Stimulated activated naive CD8-positive, alpha-beta T cell treated with anti-CD3 and anti-CD28 coated beads, Interleukin-15, Interleukin-2, amounts not matched to agents 100 ng/mL and 50 ng/mL, for 24 hours (primary cell): ENCODE data around the gene NUP62.
"Not testable (repeated sequence)": the region's sequence is repeated elsewhere in the genome, so short reads cannot be mapped to it uniquely, and the experiment has no call there.

Source experiments
- H3K27ac Mint-ChIP-seq: one replicate; pipeline ENCODE4 v1.8.0; 2021; ENCODE audit warnings: mild to moderate bottlenecking, mixed read lengths
- H3K27me3 Mint-ChIP-seq: one replicate; pipeline ENCODE4 v1.8.0; 2021; ENCODE audit warnings: mixed read lengths
- H3K36me3 Mint-ChIP-seq: one replicate; pipeline ENCODE4 v1.8.0; 2021; ENCODE audit warnings: low read depth, mixed read lengths
- H3K4me1 Mint-ChIP-seq: one replicate; pipeline ENCODE4 v1.8.0; 2021; ENCODE audit warnings: low read depth, mixed read lengths
- H3K4me3 Mint-ChIP-seq: one replicate; pipeline ENCODE4 v1.8.0; 2021; ENCODE audit warnings: mild to moderate bottlenecking, mixed read lengths
- H3K9me3 Mint-ChIP-seq: one replicate; pipeline ENCODE4 v1.8.0; 2021; ENCODE audit warnings: mixed read lengths

NUP62 gene

GRCh38 chr19:49939721-49940481, 10.6 kb upstream of the NUP62 start:
- Mint-ChIP-seq H3K36me3 (no peaks in the 10 kb centered on the region), H3K27me3 (peaks cover 15% of the 10 kb centered on the region), H3K27ac (no peak overlapping the region), H3K4me3 (no peak overlapping the region), H3K9me3 (no peaks in the 10 kb centered on the region), H3K4me1 (peaks cover 7% of the 10 kb centered on the region)

DNA sequence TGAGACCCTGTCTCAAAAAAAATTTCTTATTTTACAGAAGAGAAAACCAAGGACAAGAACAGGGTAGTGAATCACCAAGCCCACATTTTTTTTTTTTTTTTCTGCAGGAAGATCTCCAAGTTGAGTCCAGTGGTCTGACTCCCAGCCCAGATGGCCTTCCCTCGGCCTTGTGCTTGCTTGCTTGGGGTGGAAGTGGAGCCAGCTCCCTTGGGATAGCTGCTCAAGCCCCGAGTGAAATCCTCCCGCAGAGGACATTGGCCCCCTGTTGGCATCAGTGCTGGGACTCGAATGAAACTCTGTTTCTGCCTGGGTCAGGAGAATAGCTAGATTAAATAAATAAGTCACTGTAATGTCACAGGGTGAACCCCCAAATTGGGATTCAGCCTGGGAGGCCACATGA, 9.4 kb upstream of the NUP62 start:
- peaks cover 11% of the 10 kb centered on the region for H3K27me3 Mint-ChIP-seq
- H3K27ac Mint-ChIP-seq = no peak overlapping the region
- no peaks in the 10 kb centered on the region for H3K36me3 Mint-ChIP-seq
- no peak overlapping the region for H3K4me3 Mint-ChIP-seq
- no peaks in the 10 kb centered on the region for H3K9me3 Mint-ChIP-seq
- H3K4me1 Mint-ChIP-seq = peaks cover 5% of the 10 kb centered on the region

GRCh38 chr19:49937750-49938381, 8.6 kb upstream of the NUP62 start:
- Mint-ChIP-seq H3K36me3 (peaks cover 5% of the 10 kb centered on the region), H3K4me1 (peaks cover 13% of the 10 kb centered on the region), H3K4me3 (no peak overlapping the region), H3K27ac (no peak overlapping the region), H3K27me3 (peaks cover 5% of the 10 kb centered on the region), H3K9me3 (no peaks in the 10 kb centered on the region)

DNA sequence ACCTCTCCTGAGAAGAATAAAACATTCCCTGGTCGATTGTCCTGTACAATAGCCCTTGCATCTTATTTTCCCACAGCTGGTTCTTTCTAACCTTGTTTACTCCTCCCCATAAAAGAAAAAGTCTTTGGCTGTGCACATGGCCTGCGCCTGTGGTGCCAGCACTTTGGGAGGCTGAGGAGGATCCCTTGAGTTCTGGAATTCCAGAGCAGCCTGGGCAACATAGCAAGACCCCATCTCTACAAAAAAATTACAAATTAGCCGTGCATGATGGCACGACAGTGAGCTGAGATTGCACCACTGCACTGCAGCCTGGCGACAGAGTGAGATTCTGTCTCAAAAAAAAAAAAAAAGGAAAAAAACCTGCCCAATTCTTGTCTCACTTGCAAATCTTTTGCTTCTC, 7.2 kb upstream of the NUP62 start:
- peaks cover 24% of the 10 kb centered on the region for H3K4me1 Mint-ChIP-seq
- H3K27ac Mint-ChIP-seq = no peak overlapping the region
- H3K9me3 Mint-ChIP-seq = peaks cover 4% of the 10 kb centered on the region
- no peaks in the 10 kb centered on the region for H3K27me3 Mint-ChIP-seq
- no peak overlapping the region for H3K4me3 Mint-ChIP-seq
- H3K36me3 Mint-ChIP-seq = peaks cover 12% of the 10 kb centered on the region

DNA sequence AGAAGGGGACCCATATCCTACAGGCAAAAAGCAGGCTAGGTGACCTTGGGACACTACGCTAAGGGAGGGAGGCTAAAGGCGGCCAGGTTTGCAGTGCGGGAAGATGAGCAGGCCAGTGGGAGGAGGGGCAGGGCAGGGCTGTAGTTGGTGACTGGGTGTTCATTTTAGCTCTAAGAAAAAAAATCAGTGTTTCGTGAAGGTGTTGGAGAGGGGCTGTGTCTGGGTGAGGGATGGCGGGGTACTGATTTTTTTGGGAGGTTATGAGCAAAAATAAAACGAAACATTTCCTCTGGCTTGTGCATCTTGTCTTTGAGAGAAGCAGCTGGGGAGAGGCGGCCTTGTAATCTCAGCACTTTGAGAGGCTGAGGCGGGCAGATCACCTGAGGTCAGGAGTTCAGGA, 4.3 kb upstream of the NUP62 start:
- H3K9me3 Mint-ChIP-seq = peaks cover 4% of the 10 kb centered on the region
- H3K36me3 Mint-ChIP-seq = peaks cover 33% of the 10 kb centered on the region
- H3K27ac Mint-ChIP-seq = no peak overlapping the region
- no peak overlapping the region for H3K4me3 Mint-ChIP-seq
- H3K27me3 Mint-ChIP-seq = no peaks in the 10 kb centered on the region
- H3K4me1 Mint-ChIP-seq = peaks cover 49% of the 10 kb centered on the region

- Mint-ChIP-seq H3K9me3 (peaks cover 4% of the 10 kb centered on the region), H3K27ac (no peak overlapping the region), H3K27me3 (no peaks in the 10 kb centered on the region), H3K36me3 (peaks cover 41% of the 10 kb centered on the region), H3K4me1 (peaks cover 56% of the 10 kb centered on the region), H3K4me3 (peak overlapping the region; percentile 13)
These were observed 3.4 kb upstream of the NUP62 start for GRCh38 chr19:49932731-49933131.

- Mint-ChIP-seq H3K4me1 (peaks cover 59% of the 10 kb centered on the region), H3K27me3 (no peaks in the 10 kb centered on the region), H3K9me3 (peaks cover 4% of the 10 kb centered on the region), H3K27ac (peak overlapping the region; percentile 33), H3K4me3 (peak overlapping the region; percentile 41), H3K36me3 (peaks cover 48% of the 10 kb centered on the region)
These were observed 2.7 kb upstream of the NUP62 start for GRCh38 chr19:49932041-49932451.

DNA sequence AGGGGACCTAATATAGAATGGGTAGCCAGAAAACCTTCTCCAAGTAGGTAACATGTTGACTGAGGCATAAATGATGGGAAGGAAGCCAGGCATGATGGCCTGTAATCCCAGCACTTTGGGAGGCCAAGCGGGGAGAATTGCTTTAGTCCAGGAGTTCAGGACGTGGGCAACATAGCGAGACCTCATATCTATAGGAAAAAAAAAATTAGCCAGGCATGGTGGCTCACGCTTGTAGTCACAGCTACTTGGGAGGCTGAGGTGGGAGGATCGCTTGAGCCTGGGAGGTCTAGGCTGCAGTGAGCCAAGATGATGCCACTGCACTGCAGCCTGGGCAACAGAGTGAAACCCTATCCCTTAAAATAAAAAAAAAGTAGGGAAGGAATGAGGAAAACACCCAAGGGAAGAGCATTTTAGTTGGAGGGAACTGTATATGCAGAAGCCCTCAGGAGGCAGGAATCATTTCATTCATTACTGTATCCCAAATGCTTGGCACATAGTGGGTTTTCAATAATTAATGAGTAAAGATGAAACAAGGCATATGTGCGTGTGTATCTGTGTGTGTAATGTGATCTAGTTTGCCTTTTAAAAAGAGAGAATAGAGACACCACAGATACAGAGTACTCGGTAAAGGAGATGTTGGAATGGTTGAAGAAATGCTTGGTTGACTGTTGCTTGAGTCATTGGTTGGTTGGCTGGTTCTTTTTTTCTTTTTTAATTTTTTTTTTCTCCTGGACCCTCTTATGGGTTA, 2.2 kb upstream of the NUP62 start:
- Mint-ChIP-seq H3K36me3 (peaks cover 52% of the 10 kb centered on the region), H3K4me1 (peaks cover 65% of the 10 kb centered on the region), H3K4me3 (peak overlapping the region; percentile 41), H3K9me3 (peaks cover 4% of the 10 kb centered on the region), H3K27me3 (no peaks in the 10 kb centered on the region), H3K27ac (peak overlapping the region; percentile 33)

GRCh38 chr19:49930483-49931011, 1.2 kb upstream of the NUP62 start:
- H3K27me3 Mint-ChIP-seq = no peaks in the 10 kb centered on the region
- peaks cover 56% of the 10 kb centered on the region for H3K36me3 Mint-ChIP-seq
- H3K9me3 Mint-ChIP-seq = peaks cover 4% of the 10 kb centered on the region
- H3K4me3 Mint-ChIP-seq = peak overlapping the region; percentile 98
- H3K27ac Mint-ChIP-seq = peak overlapping the region; percentile 98
- H3K4me1 Mint-ChIP-seq = peaks cover 72% of the 10 kb centered on the region

DNA sequence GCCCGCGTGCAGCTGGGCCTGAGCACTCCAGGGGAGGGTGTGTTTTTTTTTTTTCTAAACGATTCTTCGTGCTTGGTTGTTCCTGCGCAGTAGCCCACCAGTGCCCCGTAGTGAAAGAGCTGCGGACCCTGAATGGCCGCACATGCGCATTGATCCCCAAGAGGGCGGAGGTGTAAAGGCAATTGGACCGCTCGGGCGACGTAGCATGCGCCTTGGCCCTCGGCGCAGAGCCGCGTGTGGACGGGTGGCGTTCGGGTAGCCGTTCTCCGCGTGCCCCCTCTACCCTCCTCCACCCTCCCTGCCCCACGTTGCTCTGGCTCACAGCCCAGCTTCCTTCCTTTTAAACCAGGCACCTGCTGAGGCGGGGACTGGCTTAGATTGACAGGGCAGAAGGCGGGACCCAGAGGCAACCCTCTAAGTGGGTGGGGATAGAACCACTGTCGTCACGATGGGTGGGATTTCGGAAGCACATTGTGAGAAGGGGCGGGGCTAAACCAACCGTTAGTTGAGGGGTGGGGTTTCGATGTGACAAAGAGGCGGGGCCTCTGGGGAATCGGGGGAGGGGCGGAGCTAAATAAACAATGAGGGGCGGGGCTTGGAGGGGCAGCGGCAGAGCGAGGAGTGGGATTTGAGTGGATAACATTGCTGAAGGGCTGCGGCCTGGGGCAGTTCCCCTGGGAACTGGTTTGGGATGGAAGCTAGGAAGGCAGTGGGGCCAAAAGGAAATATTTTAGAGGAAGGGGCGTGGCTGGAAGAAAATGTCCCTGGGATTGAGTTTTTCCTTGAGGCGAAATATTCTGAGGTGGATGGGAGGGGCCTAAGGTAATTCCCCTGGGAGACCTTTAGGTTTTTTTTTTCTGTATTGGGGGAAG, 543 bp upstream of the NUP62 start:
- H3K9me3 Mint-ChIP-seq = peaks cover 4% of the 10 kb centered on the region
- no peaks in the 10 kb centered on the region for H3K27me3 Mint-ChIP-seq
- peaks cover 77% of the 10 kb centered on the region for H3K4me1 Mint-ChIP-seq
- H3K36me3 Mint-ChIP-seq = peaks cover 60% of the 10 kb centered on the region
- H3K27ac Mint-ChIP-seq = peak overlapping the region; percentile 98
- peak overlapping the region; percentile 98 for H3K4me3 Mint-ChIP-seq

GRCh38 chr19:49927526-49928264, 1.6 kb downstream of the NUP62 start:
- Mint-ChIP-seq H3K9me3 (peaks cover 4% of the 10 kb centered on the region), H3K27me3 (no peaks in the 10 kb centered on the region), H3K36me3 (peaks cover 71% of the 10 kb centered on the region), H3K4me1 (peaks cover 85% of the 10 kb centered on the region), H3K4me3 (peak overlapping the region; percentile 98), H3K27ac (peak overlapping the region; percentile 98)

- Mint-ChIP-seq H3K27me3 (no peaks in the 10 kb centered on the region), H3K4me3 (peak overlapping the region; percentile 63), H3K36me3 (peaks cover 72% of the 10 kb centered on the region), H3K9me3 (no peaks in the 10 kb centered on the region), H3K4me1 (peaks cover 87% of the 10 kb centered on the region), H3K27ac (no peak overlapping the region)
These were observed 2.8 kb downstream of the NUP62 start for GRCh38 chr19:49926515-49926914.

DNA sequence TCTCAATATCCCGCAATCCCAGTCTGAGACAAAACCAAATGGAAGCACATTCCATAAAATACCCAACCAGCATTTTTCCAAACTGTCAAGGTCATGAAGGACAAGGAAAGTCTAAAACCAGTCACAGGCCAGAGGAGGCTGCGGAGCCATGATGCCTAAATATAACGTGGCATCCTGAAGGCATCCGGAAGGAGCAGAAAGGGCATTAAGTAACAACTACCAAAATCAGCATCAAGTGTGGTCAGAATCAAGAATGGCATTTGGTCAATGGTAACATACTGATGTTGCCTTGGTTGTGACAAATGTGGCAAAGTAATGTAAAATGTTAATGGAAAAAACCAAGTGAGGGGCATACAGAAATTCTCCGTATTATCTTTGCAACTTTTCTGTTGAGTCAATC, 3.8 kb downstream of the NUP62 start:
- peak overlapping the region; percentile 47 for H3K4me3 Mint-ChIP-seq
- H3K9me3 Mint-ChIP-seq = no peaks in the 10 kb centered on the region
- no peaks in the 10 kb centered on the region for H3K27me3 Mint-ChIP-seq
- peaks cover 72% of the 10 kb centered on the region for H3K36me3 Mint-ChIP-seq
- H3K27ac Mint-ChIP-seq = peak overlapping the region; percentile 68
- peaks cover 87% of the 10 kb centered on the region for H3K4me1 Mint-ChIP-seq

GRCh38 chr19:49924881-49925210, 4.5 kb downstream of the NUP62 start:
- not testable (repeated sequence) for H3K27me3 Mint-ChIP-seq, H3K27ac Mint-ChIP-seq, H3K9me3 Mint-ChIP-seq, H3K4me3 Mint-ChIP-seq
- Mint-ChIP-seq H3K4me1 (peaks cover 86% of the 10 kb centered on the region), H3K36me3 (peaks cover 71% of the 10 kb centered on the region)
